Measurements from ENCODE around the gene SFI1.

The SFI1 gene

GRCh38 chr22:31566484-31566883 lies 70.1 kb downstream of the SFI1 start:
- no peak overlapping the region for H4K8ac ChIP-seq (ENCODE audit: low read depth, low read length)
- no peak overlapping the region for H3K4me2 ChIP-seq (ENCODE audit: insufficient read depth, low read length, poor library complexity, severe bottlenecking)
- no peaks in the 10 kb centered on the region for H3K9me3 ChIP-seq (replicated peaks in 1 of 2; ENCODE audit: control insufficient read depth in 2 of 2, insufficient read depth in 1 of 2, low read depth in 1 of 2, low read length in 2 of 2)
- no peak overlapping the region for H3K9ac ChIP-seq (ENCODE audit: low read depth, low read length, poor library complexity)
- DNase-seq (ENCODE audit: low spot score), result no peak
- no peak overlapping the region for H3K23ac ChIP-seq (ENCODE audit: low read depth, low read length, poor library complexity)
- H2BK5ac ChIP-seq (ENCODE audit: low read length), result no peak overlapping the region
- H2BK15ac ChIP-seq (ENCODE audit: low read length), result no peak overlapping the region
- no peak overlapping the region for H2BK120ac ChIP-seq (ENCODE audit: low read depth, low read length)
- no peak overlapping the region for H2AFZ ChIP-seq (ENCODE audit: low read length)
- no peak overlapping the region for H3K18ac ChIP-seq (ENCODE audit: low read length)
- no CpG with 5 or more reads among the region's 1 CpG for WGBS, 2 donors (ENCODE audit: extremely low coverage in 2 of 2, insufficient read length in 2 of 2, insufficient replicate concordance in 1 of 2)
- H3K27me3 ChIP-seq (ENCODE audit: control insufficient read depth in 3 of 3, insufficient read depth in 3 of 3, low read depth in 1 of 3, low read length in 3 of 3), result no peaks in the 10 kb centered on the region
- no peak overlapping the region for H3K27ac ChIP-seq (replicated peaks; ENCODE audit: low read length)
- H2BK12ac ChIP-seq (ENCODE audit: low read length), result no peak overlapping the region
- H3K79me1 ChIP-seq (ENCODE audit: low read depth, low read length), result peaks cover 3% of the 10 kb centered on the region
- no peak overlapping the region for H2AK5ac ChIP-seq (ENCODE audit: low read depth, low read length)
- H3K4ac ChIP-seq (ENCODE audit: low read length), result no peak overlapping the region
- H3K4me3 ChIP-seq (ENCODE audit: low read length in 2 of 2), result no peak overlapping the region
- H3K4me1 ChIP-seq (ENCODE audit: control insufficient read depth in 2 of 2, insufficient read depth in 1 of 2, low read depth in 1 of 2, low read length in 2 of 2), result no peaks in the 10 kb centered on the region
- no peak overlapping the region for H3K14ac ChIP-seq (ENCODE audit: low read length)
- H4K91ac ChIP-seq (ENCODE audit: low read depth, low read length, poor library complexity), result no peak overlapping the region
- peaks cover 0 to 26% of the 10 kb centered on the region in 2 donors for H3K36me3 ChIP-seq (replicated peaks in 1 of 2; ENCODE audit: control insufficient read depth in 2 of 2, insufficient read depth in 2 of 2, low read length in 2 of 2)

GRCh38 chr22:31567196-31567595 lies 70.9 kb downstream of the SFI1 start:
- H2BK15ac ChIP-seq (ENCODE audit: low read length), result no peak overlapping the region
- H3K4me3 ChIP-seq (ENCODE audit: low read length in 2 of 2), result no peak overlapping the region
- no peaks in the 10 kb centered on the region for H3K9me3 ChIP-seq (replicated peaks in 1 of 2; ENCODE audit: control insufficient read depth in 2 of 2, insufficient read depth in 1 of 2, low read depth in 1 of 2, low read length in 2 of 2)
- no peak overlapping the region for H3K18ac ChIP-seq (ENCODE audit: low read length)
- H2AFZ ChIP-seq (ENCODE audit: low read length), result no peak overlapping the region
- no peak overlapping the region for H4K91ac ChIP-seq (ENCODE audit: low read depth, low read length, poor library complexity)
- DNase-seq (ENCODE audit: low spot score), result no peak
- no peak overlapping the region for H3K14ac ChIP-seq (ENCODE audit: low read length)
- no peak overlapping the region for H3K23ac ChIP-seq (ENCODE audit: low read depth, low read length, poor library complexity)
- H4K8ac ChIP-seq (ENCODE audit: low read depth, low read length), result no peak overlapping the region
- no peak overlapping the region for H2BK120ac ChIP-seq (ENCODE audit: low read depth, low read length)
- no peaks in the 10 kb centered on the region for H3K27me3 ChIP-seq (ENCODE audit: control insufficient read depth in 3 of 3, insufficient read depth in 3 of 3, low read depth in 1 of 3, low read length in 3 of 3)
- H3K4ac ChIP-seq (ENCODE audit: low read length), result no peak overlapping the region
- WGBS, 2 donors (ENCODE audit: extremely low coverage in 2 of 2, insufficient read length in 2 of 2, insufficient replicate concordance in 1 of 2), result no CpG with 5 or more reads among the region's 1 CpG
- H3K36me3 ChIP-seq (replicated peaks in 1 of 2; ENCODE audit: control insufficient read depth in 2 of 2, insufficient read depth in 2 of 2, low read length in 2 of 2), result peaks cover 0 to 26% of the 10 kb centered on the region in 2 donors
- H3K27ac ChIP-seq (replicated peaks; ENCODE audit: low read length), result no peak overlapping the region
- no peak overlapping the region for H2BK5ac ChIP-seq (ENCODE audit: low read length)
- H2BK12ac ChIP-seq (ENCODE audit: low read length), result no peak overlapping the region
- H3K4me2 ChIP-seq (ENCODE audit: insufficient read depth, low read length, poor library complexity, severe bottlenecking), result no peak overlapping the region
- peaks cover 3% of the 10 kb centered on the region for H3K79me1 ChIP-seq (ENCODE audit: low read depth, low read length)
- no peaks in the 10 kb centered on the region for H3K4me1 ChIP-seq (ENCODE audit: control insufficient read depth in 2 of 2, insufficient read depth in 1 of 2, low read depth in 1 of 2, low read length in 2 of 2)
- H2AK5ac ChIP-seq (ENCODE audit: low read depth, low read length), result no peak overlapping the region
- no peak overlapping the region for H3K9ac ChIP-seq (ENCODE audit: low read depth, low read length, poor library complexity)

GRCh38 chr22:31567702-31568101 lies 71.4 kb downstream of the SFI1 start:
- H3K4me2 ChIP-seq (ENCODE audit: insufficient read depth, low read length, poor library complexity, severe bottlenecking), result no peak overlapping the region
- H3K9me3 ChIP-seq (replicated peaks in 1 of 2; ENCODE audit: control insufficient read depth in 2 of 2, insufficient read depth in 1 of 2, low read depth in 1 of 2, low read length in 2 of 2), result no peaks in the 10 kb centered on the region
- no peaks in the 10 kb centered on the region for H3K27me3 ChIP-seq (ENCODE audit: control insufficient read depth in 3 of 3, insufficient read depth in 3 of 3, low read depth in 1 of 3, low read length in 3 of 3)
- H3K18ac ChIP-seq (ENCODE audit: low read length), result no peak overlapping the region
- no peak overlapping the region for H4K8ac ChIP-seq (ENCODE audit: low read depth, low read length)
- no peak overlapping the region for H2AK5ac ChIP-seq (ENCODE audit: low read depth, low read length)
- no peak overlapping the region for H3K27ac ChIP-seq (replicated peaks; ENCODE audit: low read length)
- H4K91ac ChIP-seq (ENCODE audit: low read depth, low read length, poor library complexity), result no peak overlapping the region
- no peaks in the 10 kb centered on the region for H3K4me1 ChIP-seq (ENCODE audit: control insufficient read depth in 2 of 2, insufficient read depth in 1 of 2, low read depth in 1 of 2, low read length in 2 of 2)
- peaks cover 3% of the 10 kb centered on the region for H3K79me1 ChIP-seq (ENCODE audit: low read depth, low read length)
- H2BK5ac ChIP-seq (ENCODE audit: low read length), result no peak overlapping the region
- H3K36me3 ChIP-seq (replicated peaks in 1 of 2; ENCODE audit: control insufficient read depth in 2 of 2, insufficient read depth in 2 of 2, low read length in 2 of 2), result peaks cover 0 to 25% of the 10 kb centered on the region in 2 donors
- no peak overlapping the region for H3K4ac ChIP-seq (ENCODE audit: low read length)
- H3K23ac ChIP-seq (ENCODE audit: low read depth, low read length, poor library complexity), result no peak overlapping the region
- H3K9ac ChIP-seq (ENCODE audit: low read depth, low read length, poor library complexity), result no peak overlapping the region
- H2BK15ac ChIP-seq (ENCODE audit: low read length), result no peak overlapping the region
- no peak for DNase-seq (ENCODE audit: low spot score)
- no CpG with 5 or more reads among the region's 2 CpGs for WGBS, 2 donors (ENCODE audit: extremely low coverage in 2 of 2, insufficient read length in 2 of 2, insufficient replicate concordance in 1 of 2)
- H2AFZ ChIP-seq (ENCODE audit: low read length), result no peak overlapping the region
- H3K14ac ChIP-seq (ENCODE audit: low read length), result no peak overlapping the region
- no peak overlapping the region for H2BK12ac ChIP-seq (ENCODE audit: low read length)
- H3K4me3 ChIP-seq (ENCODE audit: low read length in 2 of 2), result no peak overlapping the region
- no peak overlapping the region for H2BK120ac ChIP-seq (ENCODE audit: low read depth, low read length)

- H2BK12ac ChIP-seq (ENCODE audit: low read length), result no peak overlapping the region
- no peak overlapping the region for H2BK120ac ChIP-seq (ENCODE audit: low read depth, low read length)
- H3K4ac ChIP-seq (ENCODE audit: low read length), result no peak overlapping the region
- no peak overlapping the region for H2BK5ac ChIP-seq (ENCODE audit: low read length)
- DNase-seq (ENCODE audit: low spot score), result no peak
- no CpG with 5 or more reads among the region's 1 CpG for WGBS, 2 donors (ENCODE audit: extremely low coverage in 2 of 2, insufficient read length in 2 of 2, insufficient replicate concordance in 1 of 2)
- peaks cover 3% of the 10 kb centered on the region for H3K79me1 ChIP-seq (ENCODE audit: low read depth, low read length)
- no peak overlapping the region for H3K4me3 ChIP-seq (ENCODE audit: low read length in 2 of 2)
- no peaks in the 10 kb centered on the region for H3K27me3 ChIP-seq (ENCODE audit: control insufficient read depth in 3 of 3, insufficient read depth in 3 of 3, low read depth in 1 of 3, low read length in 3 of 3)
- no peak overlapping the region for H3K23ac ChIP-seq (ENCODE audit: low read depth, low read length, poor library complexity)
- H3K9ac ChIP-seq (ENCODE audit: low read depth, low read length, poor library complexity), result no peak overlapping the region
- no peak overlapping the region for H2AFZ ChIP-seq (ENCODE audit: low read length)
- H3K27ac ChIP-seq (replicated peaks; ENCODE audit: low read length), result no peak overlapping the region
- no peak overlapping the region for H2BK15ac ChIP-seq (ENCODE audit: low read length)
- H3K9me3 ChIP-seq (replicated peaks in 1 of 2; ENCODE audit: control insufficient read depth in 2 of 2, insufficient read depth in 1 of 2, low read depth in 1 of 2, low read length in 2 of 2), result no peaks in the 10 kb centered on the region
- H4K91ac ChIP-seq (ENCODE audit: low read depth, low read length, poor library complexity), result no peak overlapping the region
- H3K18ac ChIP-seq (ENCODE audit: low read length), result no peak overlapping the region
- H2AK5ac ChIP-seq (ENCODE audit: low read depth, low read length), result no peak overlapping the region
- no peak overlapping the region for H4K8ac ChIP-seq (ENCODE audit: low read depth, low read length)
- H3K4me2 ChIP-seq (ENCODE audit: insufficient read depth, low read length, poor library complexity, severe bottlenecking), result no peak overlapping the region
- H3K14ac ChIP-seq (ENCODE audit: low read length), result no peak overlapping the region
- H3K4me1 ChIP-seq (ENCODE audit: control insufficient read depth in 2 of 2, insufficient read depth in 1 of 2, low read depth in 1 of 2, low read length in 2 of 2), result no peaks in the 10 kb centered on the region
- peaks cover 2 to 35% of the 10 kb centered on the region in 2 donors for H3K36me3 ChIP-seq (replicated peaks in 1 of 2; ENCODE audit: control insufficient read depth in 2 of 2, insufficient read depth in 2 of 2, low read length in 2 of 2)
Observed at GRCh38 chr22:31569126-31569525, 72.8 kb downstream of the SFI1 start.

Data from neuronal stem cell (in vitro differentiated cells).